ENCODE data around the gene SIRPD.

- TF ChIP-seq CTCF (conservative IDR thresholded peaks at IDR 0.05 in 1 of 2, IDR thresholded peaks at IDR 0.05 in 1 of 2; ENCODE audit: extremely low read depth in 1 of 2, insufficient read depth in 1 of 2, low read depth in 1 of 2, low read length in 2 of 2) (no peak), EZH2 (IDR thresholded peaks at IDR 0.05; ENCODE audit: borderline replicate concordance, low read length) (no peak)
These were observed at the start of gene SIRPD for GRCh38 chr20:1557605-1558004.
